Activated CD4-positive, alpha-beta T cell treated with anti-CD3 and anti-CD28 coated beads for 1 hour (primary cell): ENCODE measurements around the gene FAM110D.

Experiments used
- DNase-seq: peaks from one replicate; pipeline ENCODE4 v3.0.0-alpha.2; 2020

Gene FAM110D

DNA sequence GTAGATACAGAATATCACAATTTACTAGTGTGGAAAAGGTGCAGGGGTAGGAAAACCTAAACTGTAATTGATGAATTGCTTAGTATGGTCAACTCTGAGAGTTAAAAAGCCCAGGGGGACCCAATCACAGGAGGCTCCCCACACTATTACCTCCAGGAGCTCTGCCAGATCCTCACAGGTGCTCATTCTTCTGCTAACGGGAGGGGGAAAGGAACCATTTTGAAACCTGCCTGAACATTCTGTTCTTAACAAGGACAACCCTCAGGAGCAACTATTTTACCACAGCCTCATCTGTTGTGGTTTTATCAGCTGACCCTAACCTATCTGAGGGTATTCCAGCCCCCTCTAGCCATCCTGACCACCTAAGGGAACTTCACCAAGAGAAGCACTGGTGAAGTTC lies 28.2 kb upstream of the FAM110D start:
- no peak for DNase-seq

- DNase-seq: no peak
These were observed 26.6 kb upstream of the FAM110D start for GRCh38 chr1:26132128-26132833.

DNA sequence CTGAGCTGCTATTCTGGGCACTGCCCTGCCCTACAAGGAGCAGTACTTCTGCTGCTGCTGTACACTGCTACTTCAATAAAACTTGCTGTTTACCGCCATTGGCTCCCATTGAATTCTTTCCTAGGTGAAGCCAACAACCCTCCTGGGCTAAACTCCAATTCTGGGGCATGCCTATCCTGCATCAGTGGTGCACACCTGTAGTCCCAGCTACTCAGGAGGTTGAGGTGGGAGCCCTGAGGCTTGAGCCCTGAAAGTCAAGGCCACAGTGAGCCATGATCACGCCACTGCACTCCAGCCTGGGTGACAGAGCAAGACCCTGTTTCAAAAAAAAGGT lies 26.1 kb upstream of the FAM110D start:
- DNase-seq: no peak

- DNase-seq: no peak
These were observed 24.4 kb upstream of the FAM110D start for GRCh38 chr1:26134466-26134865.

- DNase-seq: no peak
These were observed 19.8 kb upstream of the FAM110D start for GRCh38 chr1:26138974-26139558.

GRCh38 chr1:26142159-26142558 lies 16.7 kb upstream of the FAM110D start:
- no peak for DNase-seq

GRCh38 chr1:26145041-26145959 lies 13.6 kb upstream of the FAM110D start:
- DNase-seq: peak; percentile 62

DNA sequence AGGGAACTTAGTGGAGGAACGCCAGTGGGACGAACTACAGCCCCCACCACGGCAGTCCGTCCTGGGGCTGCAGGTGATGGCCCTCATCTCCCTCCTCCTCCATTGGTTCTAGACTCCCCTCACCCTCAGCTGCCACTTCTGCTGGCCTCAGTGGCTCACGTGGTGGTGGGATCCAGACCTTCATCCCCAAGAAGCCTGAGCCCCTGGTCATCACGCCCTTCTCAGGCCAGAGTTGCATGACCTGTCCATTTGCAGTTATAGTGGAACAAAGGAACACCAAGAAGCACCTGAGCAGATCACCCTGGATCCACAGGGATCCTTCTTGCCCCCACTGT lies 13.0 kb upstream of the FAM110D start:
- no peak for DNase-seq

GRCh38 chr1:26148887-26149286 lies 10.0 kb upstream of the FAM110D start:
- no peak for DNase-seq

DNA sequence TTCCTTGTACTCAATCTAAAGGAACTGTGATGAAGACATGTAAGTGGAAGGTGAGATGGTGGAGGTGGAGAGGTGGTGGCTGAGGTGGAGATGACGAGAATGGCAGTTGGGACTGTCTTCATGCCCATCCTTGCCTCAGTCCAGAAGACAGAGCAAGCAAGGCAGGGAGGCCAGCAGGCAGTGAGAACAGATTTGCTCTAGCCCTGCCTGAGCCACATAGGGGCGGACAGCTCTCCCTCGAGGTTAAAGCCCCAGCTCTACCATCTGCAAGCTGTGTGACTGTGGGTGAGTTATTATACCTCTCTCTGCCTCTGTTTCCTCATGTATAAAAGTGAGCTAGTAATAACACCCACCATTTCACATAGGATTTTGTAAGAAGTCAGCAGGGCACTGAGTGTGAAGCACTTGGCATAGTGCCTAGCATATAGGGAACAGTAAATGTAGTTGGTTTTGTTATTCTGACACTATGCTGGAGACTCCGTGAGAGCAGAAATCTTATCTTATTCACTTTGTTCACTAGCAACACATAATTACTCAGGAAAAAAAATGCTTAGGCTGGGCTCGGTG lies 4.8 kb upstream of the FAM110D start:
- no peak for DNase-seq

DNA sequence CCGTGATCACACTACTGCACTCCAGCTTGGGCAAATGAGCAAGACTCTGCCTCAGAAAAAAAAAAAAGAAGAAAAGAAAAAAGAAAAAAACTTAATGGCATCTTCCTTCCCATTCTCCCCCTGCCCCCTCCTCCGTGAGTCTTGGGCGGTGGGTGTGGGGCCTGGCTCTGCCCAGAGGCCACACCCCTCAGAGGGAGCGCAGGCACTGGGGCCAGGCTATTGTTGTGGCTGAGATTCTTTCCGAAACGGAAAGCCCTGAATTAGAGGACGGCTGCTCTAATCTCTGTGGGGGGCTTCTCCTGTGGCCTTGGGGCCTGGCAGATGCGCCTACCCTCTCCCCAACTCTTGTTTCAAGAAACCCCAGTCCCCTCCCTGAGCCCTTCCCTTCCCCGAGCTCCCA lies 4.1 kb upstream of the FAM110D start:
- DNase-seq: no peak

DNA sequence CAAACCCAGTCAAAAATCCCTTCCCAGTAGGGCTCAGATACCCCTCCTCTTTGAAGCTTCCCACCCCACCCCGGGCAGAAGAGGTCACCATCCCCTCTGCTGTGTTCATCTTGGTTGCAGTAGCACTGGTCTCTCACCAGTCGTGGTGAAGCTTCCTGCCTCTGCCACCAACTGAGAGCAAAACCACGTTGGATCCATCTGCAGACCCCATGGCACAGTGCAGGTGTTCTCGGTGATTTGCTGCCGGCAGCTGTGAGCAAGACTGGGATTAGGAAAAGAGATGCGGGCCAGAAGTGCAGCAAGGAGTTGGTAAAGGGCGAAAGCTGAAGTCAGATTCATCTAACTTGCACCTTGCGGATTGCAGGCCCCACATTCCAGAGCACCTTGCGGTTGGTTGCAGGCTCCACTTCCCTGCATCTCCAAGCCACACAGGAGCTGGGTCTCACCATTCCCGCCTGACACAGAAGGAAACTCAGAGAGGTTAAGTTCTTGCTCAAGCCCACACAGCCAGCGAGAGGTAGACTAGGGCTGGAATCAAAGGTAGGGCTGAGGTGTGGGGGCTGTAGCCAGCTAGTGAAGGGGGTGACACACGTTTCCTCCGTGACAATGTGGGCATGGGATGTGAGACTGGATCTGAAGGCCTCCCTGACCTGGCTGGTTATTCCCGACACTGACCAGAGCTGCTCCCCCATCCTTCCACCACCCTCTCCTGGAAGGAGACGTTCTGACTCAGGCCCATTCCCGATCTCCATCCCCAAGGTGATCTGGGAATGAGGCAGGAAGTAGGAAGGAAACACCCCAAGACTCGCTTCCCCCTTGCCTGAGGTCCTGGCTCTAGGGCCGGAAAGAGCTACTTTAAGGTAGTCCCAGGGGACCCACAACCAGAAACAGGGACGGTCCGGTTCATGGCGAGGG lies 3.3 kb upstream of the FAM110D start:
- DNase-seq: no peak

GRCh38 chr1:26156285-26157038 lies 2.4 kb upstream of the FAM110D start:
- DNase-seq: no peak

DNA sequence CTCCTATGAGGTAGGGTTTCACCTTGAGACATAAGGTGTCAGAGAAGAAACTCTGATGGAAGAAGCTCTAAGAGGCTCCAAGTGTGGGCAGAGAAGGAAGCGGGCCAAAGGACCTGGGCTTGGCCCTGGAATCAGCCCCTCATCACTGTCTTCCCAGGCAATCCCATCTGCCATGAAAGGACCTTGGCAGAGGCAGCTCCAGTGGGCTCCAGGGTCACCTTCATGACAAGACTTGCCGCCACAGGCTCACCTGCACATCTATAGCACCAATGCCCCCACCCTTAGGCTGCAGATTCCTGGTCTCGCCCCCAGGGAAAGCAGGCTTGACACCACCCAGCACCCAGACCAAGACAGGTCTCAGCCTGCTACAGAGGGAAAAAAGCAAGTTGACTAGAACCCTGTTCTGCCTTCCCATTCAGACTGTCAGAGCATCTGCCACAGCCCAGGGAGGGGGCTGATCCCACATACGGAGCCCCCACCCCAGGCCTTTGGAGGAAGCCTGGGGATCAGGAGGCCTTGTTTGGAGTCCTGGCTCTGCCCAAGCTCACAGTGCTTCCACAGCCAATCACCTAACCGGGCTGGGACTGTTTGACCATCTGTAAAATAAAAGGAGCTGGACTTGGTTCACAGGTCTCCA lies 490 bp upstream of the FAM110D start:
- DNase-seq: no peak

DNA sequence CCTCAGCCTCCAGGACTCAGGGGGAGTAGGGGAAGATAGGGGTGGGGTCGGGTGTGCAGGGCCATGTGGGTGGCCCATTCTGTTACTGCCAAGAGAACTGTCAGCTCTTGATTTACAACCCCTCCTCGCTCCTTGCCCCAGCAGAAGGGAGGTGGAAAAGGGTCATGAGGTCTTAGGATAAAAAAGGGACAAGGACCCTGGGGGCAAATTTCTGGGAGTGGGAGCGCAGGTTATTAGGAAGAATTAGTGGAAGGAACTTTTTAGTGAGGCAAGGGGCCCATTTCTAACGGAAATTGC lies 812 bp downstream of the FAM110D start:
- DNase-seq: no peak

DNA sequence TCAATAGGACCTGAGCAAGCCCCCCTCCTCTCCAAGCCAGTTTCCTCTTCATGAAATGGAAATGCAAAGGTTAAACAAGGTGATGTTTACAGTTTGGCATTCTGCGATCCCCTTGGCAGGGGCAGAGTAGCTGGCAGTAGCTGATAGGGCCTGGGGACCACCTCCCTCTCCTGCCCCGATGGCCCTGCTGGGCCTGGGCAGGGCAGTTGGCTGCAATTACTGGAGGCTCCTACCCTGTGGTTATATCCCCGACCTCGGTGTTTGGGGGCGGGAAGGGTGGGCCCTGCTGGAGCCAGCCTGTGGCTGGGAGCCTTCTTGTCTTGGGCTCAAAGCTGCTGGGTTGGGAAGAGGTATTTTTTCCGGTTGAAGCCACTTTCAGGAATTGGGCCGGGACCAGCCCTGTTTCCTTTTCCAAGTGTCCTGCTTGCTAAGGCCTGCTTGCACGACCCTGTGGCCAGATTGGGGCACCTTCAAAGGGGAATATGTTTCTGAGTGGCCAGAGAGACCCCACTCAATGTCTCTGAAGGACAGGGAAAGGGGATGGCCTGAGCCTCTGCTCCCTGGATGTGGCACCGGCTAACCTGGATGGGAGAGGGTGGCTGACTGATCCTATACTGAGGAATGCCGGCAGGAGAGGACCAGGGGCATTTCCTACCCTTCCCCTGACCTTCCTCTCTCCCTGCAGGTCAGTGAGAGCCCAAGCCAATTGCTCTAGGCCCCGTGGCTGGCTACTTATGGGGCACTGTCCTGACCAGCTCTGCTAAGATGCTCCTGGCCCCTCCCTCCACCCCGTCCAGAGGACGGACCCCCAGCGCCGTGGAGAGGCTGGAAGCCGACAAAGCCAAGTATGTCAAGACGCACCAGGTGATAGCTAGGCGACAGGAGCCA lies 1.9 kb downstream of the FAM110D start:
- no peak for DNase-seq

GRCh38 chr1:26161415-26162219 lies 2.7 kb downstream of the FAM110D start:
- peak; percentile 19 for DNase-seq

DNA sequence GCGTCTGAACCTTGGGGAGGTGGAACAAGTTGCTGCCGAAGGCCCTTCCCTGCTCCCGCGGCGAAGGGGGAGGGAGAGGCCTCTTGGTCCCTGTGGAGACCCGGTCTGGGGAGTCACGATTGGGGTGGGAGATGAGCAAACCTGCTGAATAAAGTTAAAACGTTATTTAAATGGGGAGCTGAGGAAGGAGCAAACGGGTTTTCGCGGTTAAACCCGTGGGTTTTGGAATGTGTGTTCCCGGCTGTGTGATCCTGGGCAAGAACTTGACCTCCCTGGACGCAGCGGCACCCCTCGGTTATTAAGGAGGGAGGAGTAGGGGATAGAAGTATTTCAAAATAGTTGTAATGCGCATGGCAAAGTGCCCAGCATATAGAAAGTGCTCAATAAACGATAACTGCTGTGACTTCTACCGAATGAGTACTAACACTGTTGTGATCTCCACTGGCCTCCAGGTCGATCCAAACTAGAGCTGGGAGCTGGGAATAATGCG lies 3.4 kb downstream of the FAM110D start:
- no peak for DNase-seq

- no peak for DNase-seq
These were observed 4.8 kb downstream of the FAM110D start for GRCh38 chr1:26163684-26164035.
